GM12872 (cell line): ENCODE data around the gene EML4.

Source experiments
- CTCF ChIP-seq: IDR thresholded peaks from 3 replicates; pipeline ENCODE4 v1.5.1; 2011; ENCODE audit warnings: low read depth, mild to moderate bottlenecking, low read length, moderate library complexity; ENCODE audit not compliant: insufficient read depth

EML4 gene

GRCh38 chr2:42202634-42203008 lies 33.5 kb downstream of the EML4 start:
- TF ChIP-seq CTCF: no peak

DNA sequence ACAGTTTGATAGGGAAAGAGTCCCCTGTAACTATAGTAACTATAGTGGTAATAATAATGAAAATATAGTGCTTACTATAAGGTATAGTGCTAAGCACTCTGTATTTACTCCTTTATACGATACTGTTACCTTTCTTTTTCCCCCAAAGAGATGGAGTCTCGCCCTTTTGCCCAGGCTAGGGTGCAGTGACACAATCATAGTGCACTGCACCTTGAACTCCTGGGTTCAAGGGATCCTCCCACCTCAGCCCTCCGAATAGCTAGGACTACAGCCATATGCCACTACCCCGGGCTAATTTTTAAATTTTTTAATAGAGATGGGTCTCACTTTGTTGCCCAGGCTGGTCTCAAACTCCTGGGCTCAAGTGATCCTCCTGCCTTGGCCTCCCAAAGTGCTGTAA lies 34.6 kb downstream of the EML4 start:
- TF ChIP-seq CTCF: no peak

DNA sequence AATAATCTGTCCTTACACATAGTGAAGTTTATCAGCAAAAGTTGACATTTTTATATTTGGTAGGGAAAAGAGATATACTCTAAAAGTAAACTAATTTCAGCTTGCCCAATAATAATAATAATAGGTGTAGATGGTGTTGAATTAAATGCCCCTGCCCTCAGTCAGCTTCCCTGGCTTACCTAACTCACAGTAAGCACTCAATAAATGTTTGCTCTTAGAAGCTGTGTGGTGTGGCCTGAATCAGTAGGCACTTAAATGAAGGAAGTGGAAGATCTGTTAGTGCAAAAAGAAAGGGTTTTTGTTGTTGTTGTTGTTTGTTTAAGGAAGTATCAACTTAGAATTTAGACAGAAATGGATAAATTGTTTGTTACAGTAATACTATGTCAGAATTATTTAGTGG lies 36.2 kb downstream of the EML4 start:
- TF ChIP-seq CTCF: no peak

GRCh38 chr2:42207826-42208225 lies 38.7 kb downstream of the EML4 start:
- no peak for TF ChIP-seq CTCF

- TF ChIP-seq CTCF: no peak
Measured at GRCh38 chr2:42210203-42210602, 41.0 kb downstream of the EML4 start.

GRCh38 chr2:42211291-42211690 lies 42.1 kb downstream of the EML4 start:
- TF ChIP-seq CTCF: no peak

- no peak for TF ChIP-seq CTCF
Measured at GRCh38 chr2:42214669-42215068, 45.5 kb downstream of the EML4 start.

DNA sequence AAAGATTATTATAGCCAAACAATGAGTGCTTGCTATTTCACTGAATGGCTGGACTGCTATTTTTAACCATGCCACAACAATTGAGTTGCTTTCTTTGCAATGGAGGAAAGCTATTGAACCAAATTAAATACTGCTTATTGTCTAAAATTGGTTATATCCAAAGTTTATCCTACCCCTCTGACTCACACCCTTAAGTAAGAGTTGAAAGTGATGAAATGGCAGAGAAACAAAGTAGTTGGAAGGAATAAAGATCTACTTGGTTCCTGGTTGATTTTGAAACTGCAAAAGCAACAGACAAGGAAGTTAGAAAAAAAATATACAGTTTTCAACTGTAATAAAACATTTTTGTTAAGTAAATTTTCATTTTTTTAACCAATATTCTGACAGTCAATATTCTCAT lies 47.5 kb downstream of the EML4 start:
- no peak for TF ChIP-seq CTCF
